Endodermal cell (in vitro differentiated cells): ENCODE results near the gene ATP6V1D. TPM values are rescaled to one million over a fixed set of nuclear protein-coding genes. Genes with fewer than 3 reads are reported as not detected.
A peak's percentile ranks its signal among the peaks of the same experiment; 100 is the strongest.

ENCODE experiments used
- DNase-seq: peaks from one replicate; pipeline ENCODE4 v3.0.0-alpha.2; 2017
- H3K27ac ChIP-seq: 2 replicates; pipeline ENCODE4 v1.5.1; 2013; ENCODE audit warnings: mild to moderate bottlenecking, low read depth, low read length, moderate library complexity
- H3K27me3 ChIP-seq: 2 replicates; pipeline ENCODE4 v1.6.1; 2013; ENCODE audit warnings: mild to moderate bottlenecking, low read length, moderate library complexity; ENCODE audit not compliant: insufficient read depth, control insufficient read depth, poor library complexity, severe bottlenecking
- H3K36me3 ChIP-seq: 2 replicates; pipeline ENCODE4 v1.7.0; 2013; ENCODE audit warnings: mild to moderate bottlenecking, low read length, moderate library complexity; ENCODE audit not compliant: control insufficient read depth, insufficient read depth
- H3K4me1 ChIP-seq: one replicate; pipeline ENCODE4 v1.7.0; 2013; ENCODE audit warnings: low read length; ENCODE audit not compliant: control insufficient read depth, insufficient read depth
- H3K4me3 ChIP-seq: 2 replicates; pipeline ENCODE4 v1.5.1; 2013; ENCODE audit warnings: mild to moderate bottlenecking, low read length, moderate library complexity
- H3K9ac ChIP-seq: 2 replicates; pipeline ENCODE4 v1.6.1; 2013; ENCODE audit warnings: mild to moderate bottlenecking, low read length, moderate library complexity; ENCODE audit not compliant: poor library complexity, severe bottlenecking; ENCODE audit errors: extremely low read depth
- H3K9me3 ChIP-seq: 2 replicates; pipeline ENCODE4 v1.6.1; 2013; ENCODE audit warnings: mild to moderate bottlenecking, low read length, moderate library complexity; ENCODE audit not compliant: control insufficient read depth
- H3K27ac Mint-ChIP-seq: 2 replicates; pipeline ENCODE4 v1.8.0; 2020; ENCODE audit warnings: mixed read lengths
- H3K27me3 Mint-ChIP-seq: 2 replicates; pipeline ENCODE4 v1.8.0; 2021; ENCODE audit warnings: mild to moderate bottlenecking, mixed read lengths; ENCODE audit not compliant: insufficient read depth
- H3K36me3 Mint-ChIP-seq: 2 replicates; pipeline ENCODE4 v1.8.0; 2020; ENCODE audit warnings: low read depth, mixed read lengths
- H3K4me1 Mint-ChIP-seq: 2 replicates; pipeline ENCODE4 v1.8.0; 2020; ENCODE audit warnings: mixed read lengths
- H3K4me3 Mint-ChIP-seq: 2 replicates; pipeline ENCODE4 v1.8.0; 2020; ENCODE audit warnings: mild to moderate bottlenecking, moderate library complexity, mixed read lengths
- H3K9me3 Mint-ChIP-seq: 2 replicates; pipeline ENCODE4 v1.8.0; 2020; ENCODE audit warnings: mild to moderate bottlenecking, mixed read lengths
- WGBS, 2 experiments: methylation state at CpG; one replicate each; pipeline versions ENCODE4 v1.1.5 to v1.1.7; 2013; ENCODE audit warnings: missing lambda C conversion rate in 2 of 2, mixed read lengths in 1 of 2; ENCODE audit not compliant: insufficient coverage in 1 of 2, insufficient read length in 1 of 2; 5-methylcytosine and 5-hydroxymethylcytosine counted together
- total RNA-seq, 2 donors: library from RNA; stranded (reverse); fragmentation: NEBNext Ultra II Directional in 1 of 2; extraction: Animal tissue kit (Norgen Biotek cat#: 25700) in 1 of 2; gene quantifications; 2 replicates in 1 of 2; 3 replicates in 1 of 2; pipeline ENCODE4 v1.2.1, GENCODE V29; 2021
- TF ChIP-seq, protein P1 (sequence below): fragments of 200-600 bp; sonication (generic); conservative IDR thresholded peaks from 2 replicates; pipeline ENCODE4 v1.5.0; 2021; ENCODE audit warnings: antibody characterized with exemption, mild to moderate bottlenecking

ATP6V1D gene
- total RNA-seq, 2 donors from 2014 or later, result 82.2 to 108 TPM

DNA sequence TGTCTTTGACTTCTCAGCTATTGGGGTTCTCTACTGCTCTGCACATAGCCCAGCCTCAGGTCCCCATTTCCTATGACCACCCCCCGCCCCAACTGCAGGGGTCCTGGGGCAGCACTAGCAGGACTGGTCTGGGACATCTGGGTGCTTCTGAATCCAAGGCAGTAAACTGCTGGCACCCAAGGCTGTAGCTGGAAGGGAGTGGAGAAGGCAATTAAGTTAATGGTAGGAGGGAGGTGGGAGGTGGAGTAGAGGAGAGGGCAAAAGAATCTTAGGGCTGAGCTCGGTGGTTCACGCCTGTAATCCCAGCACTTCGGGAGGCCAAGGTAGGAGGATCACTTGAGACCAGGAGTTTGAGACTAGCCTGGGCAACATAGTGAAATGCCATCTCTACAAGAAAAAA, 40.8 kb upstream of the ATP6V1D start:
- TF ChIP-seq, protein P1, sequence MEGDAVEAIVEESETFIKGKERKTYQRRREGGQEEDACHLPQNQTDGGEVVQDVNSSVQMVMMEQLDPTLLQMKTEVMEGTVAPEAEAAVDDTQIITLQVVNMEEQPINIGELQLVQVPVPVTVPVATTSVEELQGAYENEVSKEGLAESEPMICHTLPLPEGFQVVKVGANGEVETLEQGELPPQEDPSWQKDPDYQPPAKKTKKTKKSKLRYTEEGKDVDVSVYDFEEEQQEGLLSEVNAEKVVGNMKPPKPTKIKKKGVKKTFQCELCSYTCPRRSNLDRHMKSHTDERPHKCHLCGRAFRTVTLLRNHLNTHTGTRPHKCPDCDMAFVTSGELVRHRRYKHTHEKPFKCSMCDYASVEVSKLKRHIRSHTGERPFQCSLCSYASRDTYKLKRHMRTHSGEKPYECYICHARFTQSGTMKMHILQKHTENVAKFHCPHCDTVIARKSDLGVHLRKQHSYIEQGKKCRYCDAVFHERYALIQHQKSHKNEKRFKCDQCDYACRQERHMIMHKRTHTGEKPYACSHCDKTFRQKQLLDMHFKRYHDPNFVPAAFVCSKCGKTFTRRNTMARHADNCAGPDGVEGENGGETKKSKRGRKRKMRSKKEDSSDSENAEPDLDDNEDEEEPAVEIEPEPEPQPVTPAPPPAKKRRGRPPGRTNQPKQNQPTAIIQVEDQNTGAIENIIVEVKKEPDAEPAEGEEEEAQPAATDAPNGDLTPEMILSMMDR, result no peak
- H3K9me3 Mint-ChIP-seq, result peaks cover 2% of the 10 kb centered on the region
- H3K27me3 ChIP-seq, result no peaks in the 10 kb centered on the region
- no peak overlapping the region for H3K9ac ChIP-seq
- no peak overlapping the region for H3K27ac Mint-ChIP-seq
- H3K4me1 Mint-ChIP-seq, result peaks cover 9% of the 10 kb centered on the region
- DNase-seq, result peak; percentile 33
- no peaks in the 10 kb centered on the region for H3K36me3 Mint-ChIP-seq
- H3K4me3 Mint-ChIP-seq, result no peak overlapping the region
- H3K9me3 ChIP-seq, result no peaks in the 10 kb centered on the region
- H3K27me3 Mint-ChIP-seq, result peaks cover 8% of the 10 kb centered on the region
- no peaks in the 10 kb centered on the region for H3K4me1 ChIP-seq
- H3K27ac ChIP-seq, result no peak overlapping the region
- no peak overlapping the region for H3K4me3 ChIP-seq
- no peaks in the 10 kb centered on the region for H3K36me3 ChIP-seq
- WGBS, 2 experiments, result 84 to 90% methylated on average over 3 to 4 of the region's 4 CpGs

DNA sequence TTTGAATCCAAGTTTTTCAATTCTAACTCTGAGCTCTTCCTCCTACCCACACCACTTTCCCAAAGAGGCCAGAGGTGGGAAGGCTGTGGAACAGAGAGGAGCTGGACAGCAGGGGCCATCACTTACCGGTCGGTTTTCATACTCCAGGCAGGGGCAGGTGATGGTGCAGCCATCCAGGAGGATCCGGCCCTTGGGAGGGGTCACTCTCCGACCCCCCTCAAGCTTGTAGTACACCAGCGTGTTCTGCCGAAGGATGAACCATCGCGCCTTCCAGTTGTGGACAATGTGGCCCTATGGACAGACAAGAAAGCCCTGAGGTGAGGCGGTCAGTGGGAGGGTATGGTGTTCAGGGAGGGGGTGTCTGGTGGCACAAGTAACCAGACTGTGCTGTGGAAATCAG, 37.9 kb upstream of the ATP6V1D start:
- Mint-ChIP-seq H3K4me1 (peaks cover 9% of the 10 kb centered on the region), H3K4me3 (no peak overlapping the region), H3K27me3 (peaks cover 8% of the 10 kb centered on the region), H3K36me3 (no peaks in the 10 kb centered on the region), H3K9me3 (no peaks in the 10 kb centered on the region), H3K27ac (no peak overlapping the region)
- TF ChIP-seq, protein P1, result no peak
- no peaks in the 10 kb centered on the region for H3K27me3 ChIP-seq
- DNase-seq, result no peak
- H3K36me3 ChIP-seq, result no peaks in the 10 kb centered on the region
- WGBS, 2 experiments, result 96 to 98% methylated on average over 5 to 9 of the region's 9 CpGs
- H3K4me3 ChIP-seq, result no peak overlapping the region
- no peak overlapping the region for H3K9ac ChIP-seq
- no peak overlapping the region for H3K27ac ChIP-seq
- H3K9me3 ChIP-seq, result no peaks in the 10 kb centered on the region
- H3K4me1 ChIP-seq, result no peaks in the 10 kb centered on the region

DNA sequence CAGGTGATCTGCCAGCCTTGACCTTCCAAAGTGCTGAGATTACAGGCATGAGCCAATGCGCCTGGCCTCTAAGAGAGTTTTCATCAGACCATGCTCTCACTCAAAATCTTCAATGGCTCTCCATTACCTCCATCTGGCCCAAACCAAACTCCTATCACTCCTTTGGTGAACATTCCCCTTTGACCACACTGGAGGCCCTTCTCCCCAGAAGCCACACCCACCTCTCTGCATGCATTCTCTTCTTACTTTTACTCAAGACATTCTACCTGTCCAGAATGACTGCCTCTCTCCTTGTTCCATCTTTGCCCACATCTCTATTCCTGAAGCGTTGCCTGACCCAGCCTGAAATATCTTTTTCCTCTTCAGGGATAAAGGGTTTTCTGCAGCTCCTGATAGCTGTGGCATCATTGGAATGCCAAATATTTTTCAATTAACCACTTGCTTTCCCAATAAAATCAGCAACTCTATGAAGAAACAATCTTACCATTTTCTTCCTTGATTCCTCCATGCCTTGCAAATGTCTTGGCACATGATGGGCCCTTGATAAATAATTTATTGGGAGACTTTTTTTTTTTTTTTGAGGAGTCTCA, 36.9 kb upstream of the ATP6V1D start:
- Mint-ChIP-seq H3K27ac (peak overlapping the region; percentile 54), H3K9me3 (no peaks in the 10 kb centered on the region), H3K4me1 (peaks cover 9% of the 10 kb centered on the region), H3K4me3 (no peak overlapping the region), H3K36me3 (no peaks in the 10 kb centered on the region), H3K27me3 (peaks cover 8% of the 10 kb centered on the region)
- no peak for DNase-seq
- Histone ChIP-seq H3K4me1 (no peaks in the 10 kb centered on the region), H3K9me3 (no peaks in the 10 kb centered on the region), H3K27ac (no peak overlapping the region), H3K36me3 (no peaks in the 10 kb centered on the region), H3K27me3 (no peaks in the 10 kb centered on the region), H3K4me3 (no peak overlapping the region), H3K9ac (no peak overlapping the region)
- TF ChIP-seq, protein P1, result no peak
- 73 to 78% methylated on average over 2 of the region's 2 CpGs for WGBS, 2 experiments
